GM18907 (cell line): Measurements from ENCODE around the gene CCNA1.

Source experiments
- ATAC-seq: cut with Tn5 transposase; IDR thresholded peaks from one replicate; pipeline ENCODE4 v1.9.1; 2021; ENCODE audit warnings: mild to moderate bottlenecking, moderate library complexity; ENCODE audit not compliant: unreplicated experiment

The CCNA1 gene

GRCh38 chr13:36453516-36453915, 21.2 kb downstream of the CCNA1 start:
- ATAC-seq: no peak

- ATAC-seq: no peak
These were observed 21.8 kb downstream of the CCNA1 start for GRCh38 chr13:36454121-36454520.

GRCh38 chr13:36454987-36455386, 22.7 kb downstream of the CCNA1 start:
- no peak for ATAC-seq

- no peak for ATAC-seq
These were observed 24.3 kb downstream of the CCNA1 start for GRCh38 chr13:36456577-36456976.

- no peak for ATAC-seq
These were observed 29.2 kb downstream of the CCNA1 start for GRCh38 chr13:36461506-36461905.

GRCh38 chr13:36475468-36475867, 43.2 kb downstream of the CCNA1 start:
- no peak for ATAC-seq

GRCh38 chr13:36476661-36477060, 44.4 kb downstream of the CCNA1 start:
- no peak for ATAC-seq

GRCh38 chr13:36480726-36481427, 48.6 kb downstream of the CCNA1 start:
- ATAC-seq: no peak

GRCh38 chr13:36490055-36490454, 57.8 kb downstream of the CCNA1 start:
- no peak for ATAC-seq
